Heart right ventricle (tissue), 16 donors: Measurements from ENCODE around the gene B4GALT2. TPM values are rescaled to one million over a fixed set of nuclear protein-coding genes. Genes with fewer than 3 reads are reported as not detected.

ENCODE experiments used
- ATAC-seq, 8 donors: fragments of 200-7000 bp; cut with Tn5 transposase; one replicate each; pipeline ENCODE4 v1.9.1; 2020; ENCODE audit warnings: mild to moderate bottlenecking in 8 of 8, moderate library complexity in 8 of 8, moderate number of reproducible peaks in 1 of 8
- DNase-seq, 2 donors: peaks; one replicate each; pipeline ENCODE4 v3.0.0-alpha.2; 2020
- H3K27ac ChIP-seq, 10 donors: fragments of 200-600 bp; sonication (generic) in 2 of 10; one replicate each; pipeline versions ENCODE4 v1.5.0 to v1.8.0; 2020 to 2022; ENCODE audit warnings: mild to moderate bottlenecking in 3 of 10
- H3K27me3 ChIP-seq, 7 donors: fragments of 200-600 bp; one replicate each; pipeline ENCODE4 v1.8.0; 2021 to 2022; ENCODE audit warnings: mild to moderate bottlenecking in 2 of 7
- H3K36me3 ChIP-seq, 9 donors: fragments of 200-600 bp; sonication (generic) in 1 of 9; one replicate each; pipeline versions ENCODE4 v1.5.0 to v1.8.0; 2020 to 2022; ENCODE audit warnings: mild to moderate bottlenecking in 2 of 9
- H3K4me1 ChIP-seq, 9 donors: fragments of 200-600 bp; sonication (generic) in 1 of 9; one replicate each; pipeline versions ENCODE4 v1.5.0 to v1.8.0; 2020 to 2022; ENCODE audit warnings: mild to moderate bottlenecking in 4 of 9
- H3K4me3 ChIP-seq, 10 donors: fragments of 200-600 bp; sonication (generic) in 2 of 10; one replicate each; pipeline versions ENCODE4 v1.5.0 to v1.8.0; 2020 to 2022; ENCODE audit warnings: mild to moderate bottlenecking in 7 of 10, moderate library complexity in 2 of 10
- H3K9me3 ChIP-seq, 11 donors: fragments of 200-600 bp in 10 of 11; sonication (generic) in 2 of 11; one replicate each; pipeline versions ENCODE4 v1.5.0 to v1.8.0; 2013 to 2022; ENCODE audit warnings: mild to moderate bottlenecking in 2 of 11, control low read depth in 1 of 11, moderate library complexity in 1 of 11
- CTCF ChIP-seq, 9 donors: fragments of 200-600 bp; sonication (generic) in 2 of 9; IDR thresholded peaks; one replicate each; pipeline versions ENCODE4 v1.5.0 to v1.8.0; 2021 to 2022; ENCODE audit warnings: antibody characterized with exemption in 9 of 9, mild to moderate bottlenecking in 5 of 9, moderate library complexity in 1 of 9
- WGBS, 2 donors: extraction: QIAGEN DNeasy Blood & Tissue Kit; methylation state at CpG; one replicate each; pipeline ENCODE4 v1.1.7; 2013; ENCODE audit warnings: inconsistent platforms in 1 of 2; 5-methylcytosine and 5-hydroxymethylcytosine counted together
- intact Hi-C, 10 donors: fragments of 100-400 bp; cut with DNase I; formaldehyde crosslinking; loops; one replicate each; pipeline versions ENCODE4 v1.11.1 to v1.14.2; 2022
- polyA plus RNA-seq, 2 donors: library from polyadenylated mRNA; stranded (reverse); fragments of 200-250 nt; gene quantifications; one replicate each; pipeline ENCODE4 v1.2.3, GENCODE V29; 2013
- total RNA-seq, 10 donors: library from RNA; stranded (reverse); fragmentation: NEBNext Ultra II Directional in 3 of 10; extraction: Animal tissue kit (Norgen Biotek cat#: 25700) in 3 of 10; gene quantifications; one replicate each; pipeline versions ENCODE4 v1.2.1 to v1.2.4, GENCODE V29; 2021 to 2023
- donor health status: Arrhythmogenic right ventricular cardiomyopathy.
- donor health status: ischemic (EF 13 %, LVEDD 7.1; RV severe dilation, severe dysfunction).
- donor health status: healthy with polysubstance abuse.
- donor health status: DM: no; HTN: yes; CAD: no.
- donor health status: DM: no; HTN: no; CAD: no.
- donor health status: ischemic (EF 25% LVEDD 6.9; RV normal size, moderate dysfunction).
- donor health status: ischemic (EF 25% LVEDD 5.7; RV mildly dilated, moderate dysfunction).
- donor health status: healthy.
- donor health status: DM: yes; HTN: yes; CAD: no.
- donor health status: Ischemic cardiomyopathy.
- donor health status: ischemic (EF 35%, LVEDD 5.7; RV mildly dilated, moderate dysfunction).
- donor health status: nonischemic (EF 11% LVEDD 7.7; RV severe dilation, severe dysfunction).
- donor health status: DM: yes; HTN: yes; CAD: no.
- donor health status: PGD.
- donor health status: ischemic (EF 29% LVEDD 5.4; RV normal size, mild dysfunction).
- donor health status: nonischemic (EF 23%, LVEDD 6.1; RV moderate dilation, normal function).

The B4GALT2 gene
- total and polyA plus RNA-seq, 12 donors: 25.4 to 50.8 (median 38.6) TPM

- DNase-seq: no peak
- H3K4me3 ChIP-seq: no peak overlapping the region
- no peak for TF ChIP-seq CTCF (IDR thresholded peaks at IDR 0.05)
- H3K27ac ChIP-seq: no peak overlapping the region
- no peaks in the 10 kb centered on the region for H3K36me3 ChIP-seq
- peaks cover 0 to 11% (median 0%) of the 10 kb centered on the region in 7 donors for H3K27me3 ChIP-seq
- H3K4me1 ChIP-seq: peaks cover 6 to 28% (median 16%) of the 10 kb centered on the region in 9 donors
- intact Hi-C loops: no loop called here
- 93 to 98% methylated on average over 3 of the region's 3 CpGs for WGBS, 2 donors
- no peak for ATAC-seq
- H3K9me3 ChIP-seq: no peaks in the 10 kb centered on the region
Measured at GRCh38 chr1:44027320-44027719, 48.3 kb downstream of the B4GALT2 start.

DNA sequence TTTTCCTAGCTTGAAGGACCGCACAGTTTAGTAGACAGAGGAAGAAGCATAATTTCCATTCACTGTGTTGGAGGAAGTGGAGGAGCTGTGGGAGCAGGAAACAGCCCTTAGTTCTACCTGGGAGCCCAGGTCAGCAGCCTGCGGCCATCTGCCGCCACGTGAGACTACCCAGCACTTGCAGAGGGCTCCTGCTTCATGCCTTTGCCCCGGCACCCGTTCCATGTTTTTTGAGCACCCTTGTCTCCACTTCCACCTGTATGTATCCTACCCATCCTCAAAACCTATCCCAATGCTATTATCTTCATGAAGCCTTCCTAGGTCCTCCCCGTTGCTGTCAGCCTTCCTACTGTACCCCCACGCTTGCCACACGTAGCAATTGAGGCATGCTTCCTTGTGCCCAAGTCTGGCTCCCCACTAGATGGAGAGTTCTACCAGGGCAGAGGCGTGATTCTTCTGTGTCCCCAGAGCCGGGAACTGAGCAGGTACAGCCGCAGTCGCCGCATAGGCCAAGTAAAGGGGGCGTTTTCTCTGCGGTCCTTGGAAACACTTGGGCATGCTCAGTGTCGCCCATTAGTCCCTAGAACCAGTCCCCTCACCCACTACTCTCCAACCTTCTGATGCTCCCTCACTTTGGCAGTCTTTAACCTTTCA lies 50.4 kb downstream of the B4GALT2 start:
- Histone ChIP-seq H3K27me3 (peaks cover 0 to 11% (median 0%) of the 10 kb centered on the region in 7 donors), H3K9me3 (no peaks in the 10 kb centered on the region), H3K4me3 (peak overlapping the region; percentile 68 to 97 (median 82)), H3K4me1 (peaks cover 6 to 33% (median 17%) of the 10 kb centered on the region in 9 donors), H3K27ac (peak overlapping the region; percentile 26 to 89 (median 80)), H3K36me3 (no peaks in the 10 kb centered on the region)
- DNase-seq (peak in 1 of 2 donors; percentile 29), ATAC-seq (peak in 6 of 8 donors; percentile 3 to 30 (median 10))
- no peak for TF ChIP-seq CTCF (IDR thresholded peaks at IDR 0.05)
- 22 to 27% methylated on average over 17 of the region's 17 CpGs for WGBS, 2 donors
- intact Hi-C loops: no loop called here

GRCh38 chr1:44029911-44030604 lies 51.0 kb downstream of the B4GALT2 start:
- no peaks in the 10 kb centered on the region for H3K9me3 ChIP-seq
- intact Hi-C loops: loop anchor here in 4 of 10 donors (2.0 to 10.0 kb wide), 4 partner anchors 25 to 268 kb away; no protein-coding TSS in a partner anchor
- peak overlapping the region; percentile 68 to 97 (median 82) for H3K4me3 ChIP-seq
- no peaks in the 10 kb centered on the region for H3K36me3 ChIP-seq
- H3K27ac ChIP-seq: peak overlapping the region; percentile 26 to 89 (median 80)
- TF ChIP-seq CTCF (IDR thresholded peaks at IDR 0.05): no peak
- H3K27me3 ChIP-seq: peaks cover 0 to 11% (median 0%) of the 10 kb centered on the region in 7 donors
- H3K4me1 ChIP-seq: peaks cover 6 to 40% (median 21%) of the 10 kb centered on the region in 9 donors
- WGBS, 2 donors: 1% methylated on average over 59 to 73 of the region's 75 CpGs
- peak; percentile 87 to 93 (median 90) for ATAC-seq
- DNase-seq: peak; percentile 87 to 88

DNA sequence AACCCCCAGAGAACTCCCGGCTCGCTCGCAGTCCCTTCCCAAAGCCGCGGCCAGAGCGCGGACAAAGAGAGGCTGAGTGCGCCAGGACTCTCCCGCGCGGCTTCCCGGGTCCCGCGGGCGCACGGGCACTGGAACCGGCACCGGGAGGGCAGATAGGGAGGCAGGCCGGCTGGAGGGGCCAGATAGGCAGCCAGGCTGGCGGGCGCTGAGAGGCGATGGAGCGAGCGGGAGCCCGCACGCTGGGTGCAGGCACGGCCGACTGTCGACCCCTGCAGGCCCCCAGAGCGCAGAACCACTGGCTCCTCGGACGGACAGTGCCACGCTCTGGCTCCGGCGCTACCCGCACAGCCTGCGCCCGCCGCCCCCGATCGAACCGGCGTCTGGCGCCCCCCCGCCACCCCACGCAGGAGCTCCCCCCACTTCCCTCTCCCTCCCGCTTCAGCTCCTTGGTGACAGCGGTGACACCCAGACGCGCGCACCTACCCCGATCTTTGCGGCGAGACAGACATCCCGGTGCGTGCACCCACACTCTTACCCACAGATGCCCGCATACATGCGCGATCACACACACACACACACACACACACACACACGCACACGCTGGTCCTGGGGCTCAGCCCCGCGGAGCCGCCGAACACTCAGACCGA lies 51.7 kb downstream of the B4GALT2 start:
- DNase-seq (peak in 1 of 2 donors; percentile 54), ATAC-seq (peak; percentile 34 to 61 (median 48))
- no peaks in the 10 kb centered on the region for H3K36me3 ChIP-seq
- intact Hi-C loops: loop anchor here in 4 of 10 donors (2.0 to 10.0 kb wide), 4 partner anchors 26 to 268 kb away; no protein-coding TSS in a partner anchor
- peak overlapping the region in 9 of 10 donors; percentile 65 to 89 (median 83) for H3K27ac ChIP-seq
- WGBS, 2 donors: 0% methylated on average over 49 to 66 of the region's 66 CpGs
- peaks cover 0 to 11% (median 0%) of the 10 kb centered on the region in 7 donors for H3K27me3 ChIP-seq
- peak overlapping the region; percentile 68 to 97 (median 82) for H3K4me3 ChIP-seq
- H3K4me1 ChIP-seq: peaks cover 9 to 46% (median 28%) of the 10 kb centered on the region in 9 donors
- no peaks in the 10 kb centered on the region for H3K9me3 ChIP-seq
- TF ChIP-seq CTCF (IDR thresholded peaks at IDR 0.05): peak in 5 of 9 donors; percentile 22 to 51 (median 40)
